Epidermal melanocyte (primary cell): Measurements from ENCODE around the gene EHD1.
A peak's percentile ranks its signal among the peaks of the same experiment; 100 is the strongest.

Experiments
- DNase-seq: peaks from one replicate; pipeline ENCODE4 v3.0.0; 2011; ENCODE audit warnings: low spot score; ENCODE audit not compliant: insufficient read length

The EHD1 gene

GRCh38 chr11:64910451-64911093 is 32.2 kb upstream of the EHD1 start:
- no peak for DNase-seq

- DNase-seq = no peak
Measured at GRCh38 chr11:64909653-64910343, 31.4 kb upstream of the EHD1 start.

- no peak for DNase-seq
Measured at GRCh38 chr11:64908766-64909165, 30.3 kb upstream of the EHD1 start.

GRCh38 chr11:64906314-64906635 is 27.9 kb upstream of the EHD1 start:
- no peak for DNase-seq

- no peak for DNase-seq
Measured at GRCh38 chr11:64905516-64906313, 27.3 kb upstream of the EHD1 start.

GRCh38 chr11:64903291-64903833 is 24.9 kb upstream of the EHD1 start:
- no peak for DNase-seq

GRCh38 chr11:64902102-64902900 is 23.9 kb upstream of the EHD1 start:
- no peak for DNase-seq

GRCh38 chr11:64900774-64901173 is 22.4 kb upstream of the EHD1 start:
- no peak for DNase-seq

GRCh38 chr11:64900263-64900678 is 21.9 kb upstream of the EHD1 start:
- no peak for DNase-seq

GRCh38 chr11:64898541-64898940 is 20.1 kb upstream of the EHD1 start:
- no peak for DNase-seq

GRCh38 chr11:64898076-64898445 is 19.6 kb upstream of the EHD1 start:
- no peak for DNase-seq

GRCh38 chr11:64897381-64898075 is 19.1 kb upstream of the EHD1 start:
- no peak for DNase-seq

GRCh38 chr11:64896448-64897022 is 18.1 kb upstream of the EHD1 start:
- no peak for DNase-seq

GRCh38 chr11:64894812-64895452 is 16.5 kb upstream of the EHD1 start:
- DNase-seq = no peak

- peak; percentile 89 for DNase-seq
Measured at GRCh38 chr11:64894070-64894811, 15.8 kb upstream of the EHD1 start.

- DNase-seq = no peak
Measured at GRCh38 chr11:64893194-64894069, 15.0 kb upstream of the EHD1 start.

- DNase-seq = no peak
Measured at GRCh38 chr11:64892838-64893193, 14.4 kb upstream of the EHD1 start.

GRCh38 chr11:64892411-64892831 is 14.0 kb upstream of the EHD1 start:
- DNase-seq = no peak
